Measurements from ENCODE around the gene OSCP1. TPM values are rescaled to one million over a fixed set of nuclear protein-coding genes. Genes with fewer than 3 reads are reported as not detected.

Gene OSCP1
- total RNA-seq, 1 experiment from 2014 or later, result 3.8 TPM

DNA sequence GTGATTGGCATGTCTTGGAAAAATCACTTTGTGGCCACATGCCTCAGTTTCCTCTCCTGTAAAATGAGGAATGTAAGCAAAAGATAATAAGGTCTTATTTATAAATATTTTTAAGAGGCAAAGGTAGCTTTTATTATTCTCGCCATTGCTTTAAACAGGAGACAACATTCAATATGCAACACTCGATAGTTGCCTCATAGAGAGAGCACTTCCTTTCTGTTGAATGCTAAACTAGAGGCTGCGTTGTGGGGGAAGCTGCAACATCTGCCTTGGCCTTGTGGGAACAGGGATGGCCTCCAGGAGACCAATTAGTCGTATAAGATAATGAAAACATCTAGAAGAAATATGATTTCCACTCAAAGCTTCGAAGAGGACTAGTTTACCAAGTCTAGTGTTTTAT lies 3.5 kb downstream of the OSCP1 start:
- no peak overlapping the region for H2AFZ ChIP-seq (ENCODE audit: low read length)
- H3K79me2 ChIP-seq (ENCODE audit: low read length), result no peaks in the 10 kb centered on the region
- H3K36me3 ChIP-seq (ENCODE audit: low read depth, low read length), result no peaks in the 10 kb centered on the region
- CTCF ChIA-PET, result no interaction called here
- no peaks in the 10 kb centered on the region for H4K20me1 ChIP-seq (ENCODE audit: low read length)
- no peak overlapping the region for H3K4me2 ChIP-seq (ENCODE audit: low read length)
- H3K9ac ChIP-seq (ENCODE audit: low read length), result no peak overlapping the region
- H3F3A ChIP-seq (ENCODE audit: low read length, unreplicated experiment), result no peaks in the 10 kb centered on the region
- TF ChIP-seq EZH2 (IDR thresholded peaks at IDR 0.05; ENCODE audit: low read length, unreplicated experiment) (no peak), EZH2phosphoT487 (IDR thresholded peaks at IDR 0.05; ENCODE audit: borderline replicate concordance, low read length) (no peak)
- H3K27ac ChIP-seq (ENCODE audit: low read length), result no peak overlapping the region
- peaks cover 10% of the 10 kb centered on the region for H3K4me1 ChIP-seq (ENCODE audit: insufficient read depth, low read length)
- H3K9me3 ChIP-seq (ENCODE audit: low read length), result no peaks in the 10 kb centered on the region
- H3K9me2 ChIP-seq (replicated peaks; ENCODE audit: low read length), result no peaks in the 10 kb centered on the region
- ATAC-seq, result no peak
- POLR2A ChIA-PET (ENCODE audit: unreplicated experiment), result no interaction called here
- no TSS peak for BruUV-seq (replicated peaks)
- DNase-seq, result no peak
- no peaks in the 10 kb centered on the region for H3K27me3 ChIP-seq (ENCODE audit: low read length)
- H3K4me3 ChIP-seq (ENCODE audit: low read length), result no peak overlapping the region
- intact Hi-C loops (cut with micrococcal nuclease), result no loop called here

DNA sequence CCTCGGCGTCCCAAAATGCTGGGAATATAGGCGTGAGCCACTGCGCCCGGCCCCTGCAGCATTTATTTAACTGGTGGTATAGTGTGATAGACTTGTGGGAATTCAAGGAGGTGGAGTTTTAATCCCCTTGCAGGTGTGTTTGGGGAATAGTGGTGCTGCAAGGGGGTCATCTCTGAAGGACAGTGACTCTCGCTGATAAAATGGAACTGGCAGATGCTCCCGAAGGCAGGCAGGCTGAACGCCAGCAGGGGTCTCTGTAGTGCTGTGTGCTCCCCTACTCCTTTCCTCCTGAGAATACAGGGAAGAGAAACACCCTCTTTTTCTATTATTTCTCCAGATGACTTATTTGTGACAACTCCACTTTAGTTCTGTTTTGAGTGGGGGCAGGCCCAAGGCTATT lies 4.0 kb downstream of the OSCP1 start:
- ChIA-PET CTCF (no interaction called here), POLR2A (ENCODE audit: unreplicated experiment) (no interaction called here)
- Histone ChIP-seq H3K4me2 (ENCODE audit: low read length) (no peak overlapping the region), H4K20me1 (ENCODE audit: low read length) (no peaks in the 10 kb centered on the region), H3K9ac (ENCODE audit: low read length) (no peak overlapping the region), H3K4me1 (ENCODE audit: insufficient read depth, low read length) (peaks cover 10% of the 10 kb centered on the region), H3K79me2 (ENCODE audit: low read length) (no peaks in the 10 kb centered on the region), H3K27me3 (ENCODE audit: low read length) (no peaks in the 10 kb centered on the region), H2AFZ (ENCODE audit: low read length) (no peak overlapping the region), H3F3A (ENCODE audit: low read length, unreplicated experiment) (no peaks in the 10 kb centered on the region), H3K9me3 (ENCODE audit: low read length) (no peaks in the 10 kb centered on the region), H3K27ac (ENCODE audit: low read length) (no peak overlapping the region), H3K9me2 (replicated peaks; ENCODE audit: low read length) (no peaks in the 10 kb centered on the region), H3K36me3 (ENCODE audit: low read depth, low read length) (no peaks in the 10 kb centered on the region), H3K4me3 (ENCODE audit: low read length) (no peak overlapping the region)
- intact Hi-C loops (cut with micrococcal nuclease), result no loop called here
- no TSS peak for BruUV-seq (replicated peaks)
- DNase-seq, result no peak
- no peak for ATAC-seq
- TF ChIP-seq EZH2phosphoT487 (IDR thresholded peaks at IDR 0.05; ENCODE audit: borderline replicate concordance, low read length) (no peak), EZH2 (IDR thresholded peaks at IDR 0.05; ENCODE audit: low read length, unreplicated experiment) (no peak)
- TF ChIP-seq, protein P1, sequence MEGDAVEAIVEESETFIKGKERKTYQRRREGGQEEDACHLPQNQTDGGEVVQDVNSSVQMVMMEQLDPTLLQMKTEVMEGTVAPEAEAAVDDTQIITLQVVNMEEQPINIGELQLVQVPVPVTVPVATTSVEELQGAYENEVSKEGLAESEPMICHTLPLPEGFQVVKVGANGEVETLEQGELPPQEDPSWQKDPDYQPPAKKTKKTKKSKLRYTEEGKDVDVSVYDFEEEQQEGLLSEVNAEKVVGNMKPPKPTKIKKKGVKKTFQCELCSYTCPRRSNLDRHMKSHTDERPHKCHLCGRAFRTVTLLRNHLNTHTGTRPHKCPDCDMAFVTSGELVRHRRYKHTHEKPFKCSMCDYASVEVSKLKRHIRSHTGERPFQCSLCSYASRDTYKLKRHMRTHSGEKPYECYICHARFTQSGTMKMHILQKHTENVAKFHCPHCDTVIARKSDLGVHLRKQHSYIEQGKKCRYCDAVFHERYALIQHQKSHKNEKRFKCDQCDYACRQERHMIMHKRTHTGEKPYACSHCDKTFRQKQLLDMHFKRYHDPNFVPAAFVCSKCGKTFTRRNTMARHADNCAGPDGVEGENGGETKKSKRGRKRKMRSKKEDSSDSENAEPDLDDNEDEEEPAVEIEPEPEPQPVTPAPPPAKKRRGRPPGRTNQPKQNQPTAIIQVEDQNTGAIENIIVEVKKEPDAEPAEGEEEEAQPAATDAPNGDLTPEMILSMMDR (conservative IDR thresholded peaks at IDR 0.05; ENCODE audit: low read depth, low read length), result peak; percentile 38

DNA sequence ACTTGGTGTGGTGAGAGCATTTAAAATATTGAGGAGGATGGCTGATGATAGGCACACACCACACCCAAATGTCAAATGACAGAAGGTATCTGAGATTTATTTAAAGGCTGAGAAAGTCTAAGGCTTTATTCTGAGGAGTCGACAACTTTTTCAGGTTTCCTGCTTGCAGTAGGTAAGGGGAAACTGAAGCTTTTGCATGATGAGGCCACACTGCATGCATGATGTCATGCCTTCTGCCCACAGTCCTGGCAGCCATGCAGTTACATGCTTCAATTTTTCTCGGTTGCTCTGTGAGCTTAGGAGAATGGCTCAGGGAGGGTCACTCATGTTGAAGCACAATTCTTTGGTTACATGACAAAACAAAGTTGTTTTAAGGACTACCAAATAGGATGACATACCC lies 7.0 kb downstream of the OSCP1 start:
- no peak overlapping the region for H2AFZ ChIP-seq (ENCODE audit: low read length)
- H3K4me1 ChIP-seq (ENCODE audit: insufficient read depth, low read length), result no peaks in the 10 kb centered on the region
- no peaks in the 10 kb centered on the region for H4K20me1 ChIP-seq (ENCODE audit: low read length)
- BruUV-seq (replicated peaks), result no TSS peak
- TF ChIP-seq EZH2 (IDR thresholded peaks at IDR 0.05; ENCODE audit: low read length, unreplicated experiment), result no peak
- TF ChIP-seq, protein P1 (conservative IDR thresholded peaks at IDR 0.05; ENCODE audit: low read depth, low read length), result no peak
- no peak for TF ChIP-seq EZH2phosphoT487 (IDR thresholded peaks at IDR 0.05; ENCODE audit: borderline replicate concordance, low read length)
- H3K9me3 ChIP-seq (ENCODE audit: low read length), result no peaks in the 10 kb centered on the region
- no peaks in the 10 kb centered on the region for H3K79me2 ChIP-seq (ENCODE audit: low read length)
- no peaks in the 10 kb centered on the region for H3K36me3 ChIP-seq (ENCODE audit: low read depth, low read length)
- intact Hi-C loops (cut with micrococcal nuclease), result no loop called here
- ATAC-seq, result no peak
- DNase-seq, result no peak
- H3K27me3 ChIP-seq (ENCODE audit: low read length), result no peaks in the 10 kb centered on the region
- no peaks in the 10 kb centered on the region for H3K9me2 ChIP-seq (replicated peaks; ENCODE audit: low read length)
- POLR2A ChIA-PET (ENCODE audit: unreplicated experiment), result no interaction called here
- CTCF ChIA-PET, result interaction anchor here (0.5 kb wide), 1 partner anchor 195 kb away, joined by 5 read pairs; no protein-coding TSS in a partner anchor
- H3K27ac ChIP-seq (ENCODE audit: low read length), result no peak overlapping the region
- no peaks in the 10 kb centered on the region for H3F3A ChIP-seq (ENCODE audit: low read length, unreplicated experiment)
- no peak overlapping the region for H3K4me3 ChIP-seq (ENCODE audit: low read length)
- H3K9ac ChIP-seq (ENCODE audit: low read length), result no peak overlapping the region
- H3K4me2 ChIP-seq (ENCODE audit: low read length), result no peak overlapping the region

All from PC-3 (cell line).